ENCODE data around the gene LIN7B. TPM values are rescaled to one million over a fixed set of nuclear protein-coding genes. Genes with fewer than 3 reads are reported as not detected.
A peak's percentile ranks its signal among the peaks of the same experiment; 100 is the strongest.

Gene LIN7B
- total and polyA plus RNA-seq, 4 experiments from 2014 or later = 4.4 to 18.6 (median 11.5) TPM

DNA sequence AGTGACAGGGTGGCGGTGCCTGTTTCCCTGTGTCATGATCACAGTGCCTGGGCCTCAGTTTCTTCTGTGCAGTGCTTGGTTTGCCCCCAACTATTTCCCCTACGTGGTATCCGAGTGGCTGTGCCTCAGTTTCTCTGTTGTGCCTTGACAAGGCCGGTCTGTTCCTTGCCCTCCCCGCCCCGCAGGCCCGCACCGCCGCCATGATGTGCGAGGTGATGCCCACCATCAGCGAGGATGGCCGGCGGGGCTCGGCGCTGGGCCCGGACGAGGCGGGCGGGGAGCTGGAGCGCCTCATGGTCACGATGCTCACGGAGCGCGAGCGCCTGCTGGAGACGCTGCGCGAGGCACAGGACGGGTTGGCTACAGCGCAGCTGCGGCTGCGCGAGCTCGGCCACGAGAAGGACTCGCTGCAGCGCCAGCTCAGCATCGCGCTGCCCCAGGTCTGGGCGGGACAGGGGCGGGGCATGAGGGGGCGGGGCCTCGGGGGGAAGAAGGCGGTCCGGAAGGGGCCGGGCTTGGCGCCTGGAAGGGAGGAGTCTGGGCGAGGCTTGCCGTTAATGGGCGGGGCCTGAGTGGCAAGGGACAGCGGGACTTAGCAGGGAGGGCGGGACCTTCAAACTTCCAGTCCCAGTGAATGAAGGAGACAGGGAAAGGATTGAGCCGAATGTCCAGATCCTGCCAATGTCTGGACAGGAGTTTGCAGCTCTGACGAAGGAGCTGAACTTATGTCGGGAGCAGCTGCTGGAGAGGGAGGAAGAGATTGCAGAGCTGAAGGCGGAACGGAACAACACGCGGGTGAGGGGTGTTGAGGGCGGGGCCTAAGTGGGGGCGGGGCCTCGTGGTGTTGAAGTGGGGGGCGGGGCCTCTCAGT lies 13.7 kb downstream of the LIN7B start:
- Mint-ChIP-seq H3K27me3 (no peaks in the 10 kb centered on the region), H3K9me3 (peaks cover 0 to 2% (median 0%) of the 10 kb centered on the region in 8 donors), H3K27ac (peak overlapping the region; percentile 80 to 97 (median 93)), H3K4me3 (peak overlapping the region; percentile 81 to 91 (median 89)), H3K36me3 (no peaks in the 10 kb centered on the region), H3K4me1 (peaks cover 8 to 25% (median 14%) of the 10 kb centered on the region in 4 donors)
- no peaks in the 10 kb centered on the region for H3K27me3 ChIP-seq (ENCODE audit: insufficient read depth, low read length)
- no peaks in the 10 kb centered on the region for H3K36me3 ChIP-seq (ENCODE audit: insufficient read depth, low read length)
- ChIA-PET POLR2A (ENCODE audit: partially characterized antibody) (interaction anchor here (1.3 to 4.1 kb wide), 3 partner anchors 8 to 13 kb away, joined by 8 to 38 read pairs (median 9); partner anchors contain the start of genes LIN7B and PPFIA3), CTCF (ENCODE audit: partially characterized antibody) (interaction anchor here (0.6 to 2.7 kb wide), 10 partner anchors 8 to 340 kb away, joined by 3 to 8 read pairs (median 3); partner anchors contain the start of genes LIN7B, PPFIA3 and RUVBL2)
- peaks cover 14% of the 10 kb centered on the region for H3K4me1 ChIP-seq (ENCODE audit: insufficient read depth, low read length)
- DNase-seq = peak; percentile 93 to 96 (median 95)
- H3K9me3 ChIP-seq (ENCODE audit: control insufficient read depth in 1 of 2, low read length in 2 of 2) = no peaks in the 10 kb centered on the region
- H3K4me3 ChIP-seq (ENCODE audit: low read length in 2 of 2) = peak overlapping the region in 1 of 2 donors; percentile 57
- intact Hi-C loops (cut with micrococcal nuclease) = loop anchor here (1.0 to 5.0 kb wide), 4 partner anchors 9 to 41 kb away; partner anchors contain the start of genes C19orf73, LIN7B, PPFIA3 and SNRNP70
- H3K27ac ChIP-seq (ENCODE audit: low read depth, low read length) = no peak overlapping the region

DNA sequence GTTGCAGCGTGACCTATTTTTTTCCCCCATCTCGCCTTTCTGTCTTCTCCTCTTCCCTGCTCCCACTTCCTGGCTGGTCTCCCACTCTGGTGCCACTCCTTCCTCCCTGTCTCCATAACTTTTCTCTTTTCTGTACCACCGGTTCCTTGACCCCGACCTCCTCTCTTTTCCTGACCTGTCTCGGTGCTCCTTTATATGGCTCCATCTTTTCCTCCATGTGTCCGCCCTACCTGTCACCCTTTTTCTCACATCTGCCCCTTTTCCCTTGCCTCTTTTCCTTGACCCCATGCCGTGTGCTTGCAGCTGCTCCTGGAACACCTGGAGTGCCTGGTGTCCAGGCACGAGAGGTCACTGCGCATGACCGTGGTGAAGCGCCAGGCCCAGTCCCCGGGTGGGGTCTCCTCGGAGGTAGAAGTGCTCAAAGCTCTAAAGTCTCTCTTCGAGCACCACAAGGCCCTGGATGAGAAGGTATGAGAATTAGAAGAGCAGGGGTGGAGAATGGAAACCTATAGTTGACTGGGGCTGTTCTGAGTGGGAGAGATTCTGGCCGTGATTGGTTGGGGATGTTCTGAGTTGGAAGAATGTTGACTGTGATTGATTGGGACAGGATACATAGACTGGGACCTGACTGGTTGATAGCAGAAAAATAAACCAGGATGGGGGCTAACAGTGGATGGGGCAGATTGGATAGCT lies 14.5 kb downstream of the LIN7B start:
- peaks cover 0 to 1% of the 10 kb centered on the region in 2 donors for H3K27me3 Mint-ChIP-seq
- peaks cover 8 to 30% (median 19%) of the 10 kb centered on the region in 4 donors for H3K4me1 Mint-ChIP-seq
- no peaks in the 10 kb centered on the region for H3K9me3 ChIP-seq (ENCODE audit: control insufficient read depth in 1 of 2, low read length in 2 of 2)
- peaks cover 0 to 2% (median 0%) of the 10 kb centered on the region in 8 donors for H3K9me3 Mint-ChIP-seq
- peak in 1 of 5 donors; percentile 41 for DNase-seq
- no peaks in the 10 kb centered on the region for H3K36me3 Mint-ChIP-seq
- H3K27ac ChIP-seq (ENCODE audit: low read depth, low read length) = no peak overlapping the region
- intact Hi-C loops (cut with micrococcal nuclease) = loop anchor here (1.0 to 5.0 kb wide), 4 partner anchors 9 to 41 kb away; partner anchors contain the start of genes C19orf73, LIN7B, PPFIA3 and SNRNP70
- no peaks in the 10 kb centered on the region for H3K36me3 ChIP-seq (ENCODE audit: insufficient read depth, low read length)
- CTCF ChIA-PET (ENCODE audit: partially characterized antibody) = interaction anchor here (0.8 to 2.7 kb wide), 10 partner anchors 11 to 135 kb away, joined by 3 to 9 read pairs (median 4); partner anchors contain the start of genes LIN7B and RUVBL2
- POLR2A ChIA-PET (ENCODE audit: partially characterized antibody) = interaction anchor here (1.2 to 4.1 kb wide), 3 partner anchors 8 to 14 kb away, joined by 3 to 38 read pairs (median 9); partner anchors contain the start of genes LIN7B and PPFIA3
- peaks cover 19% of the 10 kb centered on the region for H3K4me1 ChIP-seq (ENCODE audit: insufficient read depth, low read length)
- H3K27me3 ChIP-seq (ENCODE audit: insufficient read depth, low read length) = no peaks in the 10 kb centered on the region
- H3K4me3 ChIP-seq (ENCODE audit: low read length in 2 of 2) = peak overlapping the region in 1 of 2 donors; percentile 55
- H3K4me3 Mint-ChIP-seq = peak overlapping the region in 7 of 8 donors; percentile 61 to 91 (median 89)
- peak overlapping the region; percentile 24 to 97 (median 93) for H3K27ac Mint-ChIP-seq

- no peak overlapping the region for H3K27ac ChIP-seq (ENCODE audit: low read depth, low read length)
- Mint-ChIP-seq H3K27ac (peak overlapping the region in 2 of 7 donors; percentile 15 to 80), H3K36me3 (no peaks in the 10 kb centered on the region), H3K4me1 (peaks cover 8 to 35% (median 20%) of the 10 kb centered on the region in 4 donors), H3K27me3 (peaks cover 0 to 3% of the 10 kb centered on the region in 2 donors), H3K4me3 (peak overlapping the region in 4 of 8 donors; percentile 35 to 90 (median 55)), H3K9me3 (peaks cover 0 to 2% (median 0%) of the 10 kb centered on the region in 8 donors)
- no peak overlapping the region for H3K4me3 ChIP-seq (ENCODE audit: low read length in 2 of 2)
- ChIA-PET CTCF (ENCODE audit: partially characterized antibody) (interaction anchor here (1.1 to 2.2 kb wide), 4 partner anchors 12 to 32 kb away, joined by 3 to 9 read pairs (median 6); partner anchors contain the start of gene LIN7B), POLR2A (ENCODE audit: partially characterized antibody) (interaction anchor here (1.2 to 4.1 kb wide), 2 partner anchors 9 to 14 kb away, joined by 3 to 38 read pairs; partner anchors contain the start of gene LIN7B)
- no peaks in the 10 kb centered on the region for H3K36me3 ChIP-seq (ENCODE audit: insufficient read depth, low read length)
- peaks cover 23% of the 10 kb centered on the region for H3K4me1 ChIP-seq (ENCODE audit: insufficient read depth, low read length)
- H3K27me3 ChIP-seq (ENCODE audit: insufficient read depth, low read length) = no peaks in the 10 kb centered on the region
- no peaks in the 10 kb centered on the region for H3K9me3 ChIP-seq (ENCODE audit: control insufficient read depth in 1 of 2, low read length in 2 of 2)
- intact Hi-C loops (cut with micrococcal nuclease) = loop anchor here (2.0 to 5.0 kb wide), 2 partner anchors 16 to 42 kb away; partner anchors contain the start of gene SNRNP70
- DNase-seq = peak in 1 of 5 donors; percentile 44
Observed at GRCh38 chr19:49129238-49129583, 15.0 kb downstream of the LIN7B start.

DNA sequence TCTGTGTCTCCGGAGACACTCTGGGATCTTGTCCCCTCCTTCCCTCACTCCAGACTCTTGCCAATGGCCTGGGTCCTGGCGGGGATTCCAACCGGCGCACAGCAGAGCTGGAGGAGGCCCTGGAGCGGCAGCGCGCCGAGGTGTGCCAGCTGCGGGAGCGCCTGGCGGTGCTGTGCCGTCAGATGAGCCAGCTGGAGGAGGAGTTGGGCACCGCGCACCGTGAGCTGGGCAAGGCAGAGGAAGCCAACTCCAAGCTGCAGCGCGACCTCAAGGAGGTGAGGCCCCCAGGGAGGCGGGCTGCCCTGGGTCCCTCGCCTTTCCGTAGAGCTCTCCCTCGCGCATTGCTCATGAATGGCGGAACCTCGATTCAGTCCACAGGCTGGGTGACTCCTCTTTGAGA lies 16.2 kb downstream of the LIN7B start:
- H3K4me3 ChIP-seq (ENCODE audit: low read length in 2 of 2) = no peak overlapping the region
- ChIA-PET CTCF (ENCODE audit: partially characterized antibody) (interaction anchor here (1.6 to 2.2 kb wide), 2 partner anchors 13 to 33 kb away, joined by 5 to 7 read pairs; no protein-coding TSS in a partner anchor), POLR2A (ENCODE audit: partially characterized antibody) (interaction anchor here (1.2 to 4.1 kb wide), 2 partner anchors 10 to 15 kb away, joined by 3 to 38 read pairs; partner anchors contain the start of gene LIN7B)
- Mint-ChIP-seq H3K9me3 (peaks cover 0 to 2% (median 0%) of the 10 kb centered on the region in 8 donors), H3K4me3 (no peak overlapping the region), H3K36me3 (no peaks in the 10 kb centered on the region), H3K4me1 (peaks cover 8 to 37% (median 20%) of the 10 kb centered on the region in 4 donors), H3K27me3 (peaks cover 1 to 3% of the 10 kb centered on the region in 2 donors), H3K27ac (peak overlapping the region in 1 of 7 donors; percentile 18)
- no peaks in the 10 kb centered on the region for H3K9me3 ChIP-seq (ENCODE audit: control insufficient read depth in 1 of 2, low read length in 2 of 2)
- H3K27ac ChIP-seq (ENCODE audit: low read depth, low read length) = no peak overlapping the region
- H3K36me3 ChIP-seq (ENCODE audit: insufficient read depth, low read length) = no peaks in the 10 kb centered on the region
- H3K4me1 ChIP-seq (ENCODE audit: insufficient read depth, low read length) = peaks cover 23% of the 10 kb centered on the region
- DNase-seq = peak in 1 of 5 donors; percentile 16
- intact Hi-C loops (cut with micrococcal nuclease) = no loop called here
- no peaks in the 10 kb centered on the region for H3K27me3 ChIP-seq (ENCODE audit: insufficient read depth, low read length)

GRCh38 chr19:49132974-49133609 lies 18.9 kb downstream of the LIN7B start:
- DNase-seq = peak in 2 of 5 donors; percentile 49 to 57
- no peaks in the 10 kb centered on the region for H3K9me3 ChIP-seq (ENCODE audit: control insufficient read depth in 1 of 2, low read length in 2 of 2)
- peaks cover 4 to 10% of the 10 kb centered on the region in 2 donors for H3K27me3 Mint-ChIP-seq
- no peaks in the 10 kb centered on the region for H3K36me3 Mint-ChIP-seq
- H3K4me1 ChIP-seq (ENCODE audit: insufficient read depth, low read length) = peaks cover 18% of the 10 kb centered on the region
- ChIA-PET POLR2A (ENCODE audit: partially characterized antibody) (interaction anchor here (1.0 to 1.5 kb wide), 2 partner anchors 13 to 17 kb away, joined by 3 to 5 read pairs; no protein-coding TSS in a partner anchor), CTCF (ENCODE audit: partially characterized antibody) (interaction anchor here (1.1 to 2.2 kb wide), 2 partner anchors 20 to 35 kb away, joined by 3 to 9 read pairs; no protein-coding TSS in a partner anchor)
- H3K4me1 Mint-ChIP-seq = peaks cover 7 to 36% (median 19%) of the 10 kb centered on the region in 4 donors
- no peak overlapping the region for H3K27ac ChIP-seq (ENCODE audit: low read depth, low read length)
- peak overlapping the region in 1 of 2 donors; percentile 15 for H3K4me3 ChIP-seq (ENCODE audit: low read length in 2 of 2)
- H3K36me3 ChIP-seq (ENCODE audit: insufficient read depth, low read length) = no peaks in the 10 kb centered on the region
- H3K4me3 Mint-ChIP-seq = peak overlapping the region; percentile 13 to 81 (median 55)
- intact Hi-C loops (cut with micrococcal nuclease) = no loop called here
- H3K27me3 ChIP-seq (ENCODE audit: insufficient read depth, low read length) = no peaks in the 10 kb centered on the region
- peak overlapping the region in 2 of 7 donors; percentile 68 to 82 for H3K27ac Mint-ChIP-seq
- peaks cover 0 to 1% (median 0%) of the 10 kb centered on the region in 8 donors for H3K9me3 Mint-ChIP-seq
